WTC11 (cell line): ENCODE results near the gene TMEM114.

Experiments
- ELF4 ChIP-seq: sonication (generic); formaldehyde crosslinking; IDR thresholded peaks from 2 replicates; pipeline ENCODE4 v1.8.1; 2022; ENCODE audit warnings: low read depth, mild to moderate bottlenecking, moderate library complexity, missing genetic modification reagents
- GABPB1 ChIP-seq: sonication (generic); formaldehyde crosslinking; IDR thresholded peaks from 2 replicates; pipeline ENCODE4 v1.8.1; 2023; ENCODE audit warnings: mild to moderate bottlenecking, missing genetic modification reagents
- IRF2 ChIP-seq: sonication (generic); formaldehyde crosslinking; IDR thresholded peaks from 2 replicates; pipeline ENCODE4 v1.8.0; 2022; ENCODE audit warnings: low read depth, missing genetic modification reagents, borderline replicate concordance
- JUN ChIP-seq: sonication (generic); formaldehyde crosslinking; IDR thresholded peaks from 2 replicates; pipeline ENCODE4 v1.8.0; 2023; ENCODE audit warnings: mild to moderate bottlenecking, missing genetic modification reagents
- KAT7 ChIP-seq: sonication (generic); formaldehyde crosslinking; IDR thresholded peaks from 2 replicates; pipeline ENCODE4 v1.8.1; 2023; ENCODE audit warnings: missing genetic modification reagents, mild to moderate bottlenecking, borderline replicate concordance
- NR1H2 ChIP-seq: sonication (generic); formaldehyde crosslinking; IDR thresholded peaks from 2 replicates; pipeline ENCODE4 v1.9.0; 2021; ENCODE audit warnings: mild to moderate bottlenecking, moderate library complexity, missing genetic modification reagents
- NR3C1 ChIP-seq: sonication (generic); formaldehyde crosslinking; conservative IDR thresholded peaks from 2 replicates; pipeline ENCODE4 v1.8.1; 2023; ENCODE audit warnings: low read depth, mild to moderate bottlenecking, missing genetic modification reagents
- SMAD3 ChIP-seq: sonication (generic); formaldehyde crosslinking; IDR thresholded peaks from 2 replicates; pipeline ENCODE4 v1.8.0; 2022; ENCODE audit warnings: missing genetic modification reagents, mild to moderate bottlenecking, borderline replicate concordance
- ZNF121 ChIP-seq: sonication (generic); formaldehyde crosslinking; IDR thresholded peaks from 2 replicates; pipeline ENCODE4 v1.8.0; 2023; ENCODE audit warnings: missing genetic modification reagents
- TF ChIP-seq, protein P1 (sequence below): fragments of 200-600 bp; IDR thresholded peaks from 2 replicates; pipeline ENCODE4 v1.8.0; 2022; ENCODE audit warnings: antibody characterized with exemption
- TF ChIP-seq, protein P2 (sequence below): sonication (generic); formaldehyde crosslinking; IDR thresholded peaks from 2 replicates; pipeline ENCODE4 v1.8.1; 2023; ENCODE audit warnings: mild to moderate bottlenecking, missing genetic modification reagents, moderate library complexity
- TF ChIP-seq, protein P3 (sequence below): sonication (generic); formaldehyde crosslinking; IDR thresholded peaks from 2 replicates; pipeline ENCODE4 v1.8.0; 2022; ENCODE audit warnings: mild to moderate bottlenecking, missing genetic modification reagents
- TF ChIP-seq, protein P4 (sequence below): sonication (generic); formaldehyde crosslinking; conservative IDR thresholded peaks from 2 replicates; pipeline ENCODE4 v1.8.1; 2022; ENCODE audit warnings: mild to moderate bottlenecking, missing genetic modification reagents

GRCh38 chr16:8621222-8621571, 30.9 kb upstream of the TMEM114 start:
- TF ChIP-seq, protein P1, sequence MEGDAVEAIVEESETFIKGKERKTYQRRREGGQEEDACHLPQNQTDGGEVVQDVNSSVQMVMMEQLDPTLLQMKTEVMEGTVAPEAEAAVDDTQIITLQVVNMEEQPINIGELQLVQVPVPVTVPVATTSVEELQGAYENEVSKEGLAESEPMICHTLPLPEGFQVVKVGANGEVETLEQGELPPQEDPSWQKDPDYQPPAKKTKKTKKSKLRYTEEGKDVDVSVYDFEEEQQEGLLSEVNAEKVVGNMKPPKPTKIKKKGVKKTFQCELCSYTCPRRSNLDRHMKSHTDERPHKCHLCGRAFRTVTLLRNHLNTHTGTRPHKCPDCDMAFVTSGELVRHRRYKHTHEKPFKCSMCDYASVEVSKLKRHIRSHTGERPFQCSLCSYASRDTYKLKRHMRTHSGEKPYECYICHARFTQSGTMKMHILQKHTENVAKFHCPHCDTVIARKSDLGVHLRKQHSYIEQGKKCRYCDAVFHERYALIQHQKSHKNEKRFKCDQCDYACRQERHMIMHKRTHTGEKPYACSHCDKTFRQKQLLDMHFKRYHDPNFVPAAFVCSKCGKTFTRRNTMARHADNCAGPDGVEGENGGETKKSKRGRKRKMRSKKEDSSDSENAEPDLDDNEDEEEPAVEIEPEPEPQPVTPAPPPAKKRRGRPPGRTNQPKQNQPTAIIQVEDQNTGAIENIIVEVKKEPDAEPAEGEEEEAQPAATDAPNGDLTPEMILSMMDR, result no peak
- no peak for TF ChIP-seq JUN (CRISPR knock-in tag)
- no peak for TF ChIP-seq KAT7
- TF ChIP-seq SMAD3 (CRISPR knock-in tag), result no peak
- TF ChIP-seq, protein P2, sequence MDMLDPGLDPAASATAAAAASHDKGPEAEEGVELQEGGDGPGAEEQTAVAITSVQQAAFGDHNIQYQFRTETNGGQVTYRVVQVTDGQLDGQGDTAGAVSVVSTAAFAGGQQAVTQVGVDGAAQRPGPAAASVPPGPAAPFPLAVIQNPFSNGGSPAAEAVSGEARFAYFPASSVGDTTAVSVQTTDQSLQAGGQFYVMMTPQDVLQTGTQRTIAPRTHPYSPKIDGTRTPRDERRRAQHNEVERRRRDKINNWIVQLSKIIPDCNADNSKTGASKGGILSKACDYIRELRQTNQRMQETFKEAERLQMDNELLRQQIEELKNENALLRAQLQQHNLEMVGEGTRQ, result no peak
- TF ChIP-seq, protein P3, sequence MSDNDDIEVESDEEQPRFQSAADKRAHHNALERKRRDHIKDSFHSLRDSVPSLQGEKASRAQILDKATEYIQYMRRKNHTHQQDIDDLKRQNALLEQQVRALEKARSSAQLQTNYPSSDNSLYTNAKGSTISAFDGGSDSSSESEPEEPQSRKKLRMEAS (CRISPR knock-in tag), result no peak
- no peak for TF ChIP-seq NR1H2 (CRISPR knock-in tag)
- TF ChIP-seq NR3C1 (CRISPR knock-in tag), result no peak
- TF ChIP-seq, protein P4, sequence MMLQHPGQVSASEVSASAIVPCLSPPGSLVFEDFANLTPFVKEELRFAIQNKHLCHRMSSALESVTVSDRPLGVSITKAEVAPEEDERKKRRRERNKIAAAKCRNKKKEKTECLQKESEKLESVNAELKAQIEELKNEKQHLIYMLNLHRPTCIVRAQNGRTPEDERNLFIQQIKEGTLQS (CRISPR knock-in tag), result no peak
- TF ChIP-seq ZNF121 (CRISPR knock-in tag), result no peak
- TF ChIP-seq IRF2 (CRISPR knock-in tag), result no peak
- no peak for TF ChIP-seq ELF4 (CRISPR knock-in tag)
- TF ChIP-seq GABPB1 (CRISPR knock-in tag), result no peak
